Neutrophil (primary cell): Measurements from ENCODE around the gene XPO6.
A peak's percentile ranks its signal among the peaks of the same experiment; 100 is the strongest.

Experiments used
- H3K27ac ChIP-seq: fragments of 200-600 bp; sonication (generic); 2 replicates; pipeline ENCODE4 v1.5.1; 2016; ENCODE audit warnings: mild to moderate bottlenecking, moderate library complexity
- H3K27me3 ChIP-seq: fragments of 200-600 bp; sonication (generic); 2 replicates; pipeline ENCODE4 v1.6.0; 2016; ENCODE audit warnings: mild to moderate bottlenecking
- H3K36me3 ChIP-seq: fragments of 200-600 bp; sonication (generic); 2 replicates; pipeline ENCODE4 v1.5.1; 2017
- H3K4me1 ChIP-seq, 2 experiments: fragments of 200-600 bp in 1 of 2; sonication (generic) in 1 of 2; 1 replicate in 1 of 2; 2 replicates in 1 of 2; pipeline versions ENCODE4 v1.5.1 to v1.6.1; 2013 to 2016; ENCODE audit warnings: low read depth in 1 of 2, low read length in 1 of 2, mild to moderate bottlenecking in 1 of 2, moderate library complexity in 1 of 2; ENCODE audit not compliant: control insufficient read depth in 1 of 2, insufficient read depth in 1 of 2
- H3K4me3 ChIP-seq, 2 experiments: fragments of 200-600 bp in 1 of 2; sonication (generic) in 1 of 2; 1 replicate in 1 of 2; 2 replicates in 1 of 2; pipeline ENCODE4 v1.5.1; 2013 to 2016; ENCODE audit warnings: low read depth in 1 of 2, low read length in 1 of 2, mild to moderate bottlenecking in 1 of 2, moderate library complexity in 1 of 2
- H3K9me3 ChIP-seq: fragments of 200-600 bp; sonication (generic); 2 replicates; pipeline ENCODE4 v1.5.1; 2016
- CTCF ChIP-seq: fragments of 200-600 bp; sonication (generic); IDR thresholded peaks from 2 replicates; pipeline ENCODE4 v1.5.1; 2016; ENCODE audit warnings: antibody characterized with exemption

Gene XPO6

GRCh38 chr16:28187595-28188004 lies 24.2 kb downstream of the XPO6 start:
- Histone ChIP-seq H3K27ac (peak overlapping the region; percentile 94), H3K9me3 (no peaks in the 10 kb centered on the region), H3K27me3 (no peaks in the 10 kb centered on the region), H3K36me3 (peaks cover 50% of the 10 kb centered on the region), H3K4me1 (peaks cover 94 to 95% of the 10 kb centered on the region in 2 experiments), H3K4me3 (peak overlapping the region; percentile 44 to 53)
- no peak for TF ChIP-seq CTCF

- TF ChIP-seq CTCF: no peak
- H3K4me1 ChIP-seq: peaks cover 96% of the 10 kb centered on the region in 2 experiments
These were observed 25.0 kb downstream of the XPO6 start for GRCh38 chr16:28186752-28187151.

GRCh38 chr16:28185696-28186095 lies 26.1 kb downstream of the XPO6 start:
- peaks cover 96% of the 10 kb centered on the region in 2 experiments for H3K4me1 ChIP-seq

More at GRCh38 chr16:28186752-28187151, 25.0 kb downstream of the XPO6 start:
- Histone ChIP-seq H3K9me3 (no peaks in the 10 kb centered on the region), H3K27ac (peak overlapping the region; percentile 94), H3K27me3 (no peaks in the 10 kb centered on the region), H3K4me3 (peak overlapping the region; percentile 44 to 53), H3K36me3 (peaks cover 53% of the 10 kb centered on the region)

GRCh38 chr16:28184625-28185024 lies 27.1 kb downstream of the XPO6 start:
- H3K27ac ChIP-seq: peak overlapping the region; percentile 60
- TF ChIP-seq CTCF: no peak
- no peaks in the 10 kb centered on the region for H3K9me3 ChIP-seq
- H3K27me3 ChIP-seq: no peaks in the 10 kb centered on the region
- peak overlapping the region in 1 of 2 experiments; percentile 5 for H3K4me3 ChIP-seq
- peaks cover 52% of the 10 kb centered on the region for H3K36me3 ChIP-seq
- peaks cover 96% of the 10 kb centered on the region in 2 experiments for H3K4me1 ChIP-seq

More at GRCh38 chr16:28185696-28186095, 26.1 kb downstream of the XPO6 start:
- Histone ChIP-seq H3K27me3 (no peaks in the 10 kb centered on the region), H3K9me3 (no peaks in the 10 kb centered on the region), H3K4me3 (no peak overlapping the region), H3K27ac (peak overlapping the region; percentile 60), H3K36me3 (peaks cover 47% of the 10 kb centered on the region)
- no peak for TF ChIP-seq CTCF

- Histone ChIP-seq H3K27ac (peak overlapping the region; percentile 96), H3K4me1 (peaks cover 94 to 96% of the 10 kb centered on the region in 2 experiments), H3K4me3 (peak overlapping the region in 1 of 2 experiments; percentile 5), H3K9me3 (no peaks in the 10 kb centered on the region), H3K36me3 (peaks cover 58% of the 10 kb centered on the region), H3K27me3 (no peaks in the 10 kb centered on the region)
- TF ChIP-seq CTCF: no peak
These were observed 27.8 kb downstream of the XPO6 start for GRCh38 chr16:28183930-28184329.
